T-helper 1 cell treated with Interleukin-12 subunit alpha and Interleukin-12 subunit beta and Interleukin-4 antibody, amounts not matched to agents 30 ng/mL and 1 ng/mL, for 36 hours (primary cell): ENCODE data around the gene LY6G6F. TPM values are rescaled to one million over a fixed set of nuclear protein-coding genes. Genes with fewer than 3 reads are reported as not detected.

Experiments used
- intact Hi-C: fragments of 100-400 bp; cut with micrococcal nuclease; formaldehyde crosslinking; loops from one replicate; pipeline ENCODE4 v1.15.1; 2024
- total RNA-seq: library from RNA; stranded (reverse); gene quantifications from 2 replicates; pipeline ENCODE4 v1.2.3, GENCODE V29; 2022

Gene LY6G6F
- total RNA-seq, 1 donor from 2014 or later = not detected

DNA sequence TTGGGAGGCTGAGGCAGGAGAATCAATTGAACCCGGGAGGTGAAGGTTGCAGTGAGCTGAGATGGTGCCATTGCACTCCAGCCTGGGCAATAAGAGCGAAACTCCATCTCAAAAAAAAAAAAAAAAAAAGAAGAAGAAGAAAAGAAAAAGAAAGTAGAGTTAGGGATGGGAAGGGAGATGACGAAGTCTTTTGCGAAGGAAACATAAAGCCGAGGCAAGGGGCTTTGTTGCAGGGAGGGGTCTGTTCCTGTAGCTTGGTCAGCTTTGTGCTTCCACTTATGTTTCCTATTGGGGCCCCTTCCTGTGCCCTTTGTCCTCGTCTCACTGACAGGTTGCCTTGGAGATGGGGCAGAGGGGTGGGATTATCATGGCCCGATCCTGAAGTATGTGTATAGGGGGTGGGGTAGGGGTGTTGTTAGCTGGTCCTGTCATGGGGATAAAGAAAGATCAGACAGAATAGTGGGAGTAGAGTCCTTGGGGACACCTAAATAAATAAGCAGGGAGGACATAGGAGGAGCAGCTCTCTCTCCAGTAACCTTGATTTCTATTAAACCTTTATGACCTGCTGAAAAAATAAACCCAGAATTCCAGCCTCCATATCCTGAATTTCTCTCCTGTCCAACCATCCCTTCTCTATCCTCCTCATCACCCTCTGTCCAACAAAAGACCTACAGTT, 30.8 kb downstream of the LY6G6F start:
- intact Hi-C loops = loop anchor here (1.0 to 5.0 kb wide), 5 partner anchors 35 to 455 kb away; partner anchors contain the start of genes ATP6V1G2, GPSM3, MICB and NFKBIL1

DNA sequence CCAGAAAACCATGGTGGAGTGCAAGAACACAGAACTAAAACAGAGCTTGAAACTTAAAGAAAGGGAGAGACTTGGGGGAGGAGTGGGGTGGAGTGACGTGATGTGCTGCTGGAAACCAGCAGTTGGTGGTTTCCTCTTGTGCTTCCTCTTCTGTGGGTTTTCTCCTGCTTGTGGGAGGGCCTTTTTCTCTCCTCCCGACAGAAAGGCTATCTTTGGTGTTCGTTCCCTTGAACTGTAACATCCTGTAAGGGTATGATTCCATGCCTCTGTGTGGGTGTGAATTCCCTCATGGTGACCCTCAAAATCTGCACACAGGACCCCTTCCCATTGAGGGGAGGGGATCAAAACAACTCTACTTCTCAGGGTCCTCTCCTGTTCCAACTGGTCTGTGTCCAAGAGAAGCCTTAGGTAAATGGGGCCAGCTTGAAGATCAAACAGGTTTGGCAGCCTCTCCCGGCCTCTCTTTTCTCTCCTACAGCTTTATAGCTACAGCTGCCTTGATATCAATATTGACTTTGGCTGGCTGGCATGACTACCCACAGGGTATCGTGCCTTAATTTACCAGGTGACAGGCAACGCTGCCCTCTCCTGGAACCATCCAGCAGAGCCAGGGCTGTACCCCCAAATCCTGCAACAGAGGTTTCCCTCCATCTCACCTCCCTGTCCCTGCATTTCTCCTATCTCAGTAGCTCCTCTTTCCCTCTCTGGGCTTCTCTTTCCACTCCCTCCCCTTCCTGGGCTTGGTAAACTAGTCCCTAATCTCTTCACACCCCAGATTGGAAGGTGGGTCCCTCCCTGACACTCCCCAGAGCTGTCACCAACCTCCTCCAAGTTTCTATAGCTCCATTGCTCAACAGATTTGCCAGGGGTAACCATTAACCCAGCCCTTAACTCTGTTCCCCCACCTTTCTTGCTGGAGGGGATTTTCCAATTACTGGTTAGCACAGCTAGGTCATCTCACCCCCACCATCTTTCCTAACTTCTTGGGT, 31.6 kb downstream of the LY6G6F start:
- intact Hi-C loops = loop anchor here (1.0 to 5.0 kb wide), 14 partner anchors 9 to 1107 kb away; partner anchors contain the start of genes ABHD16A, ATP6V1G2, DDAH2 and GPSM3

DNA sequence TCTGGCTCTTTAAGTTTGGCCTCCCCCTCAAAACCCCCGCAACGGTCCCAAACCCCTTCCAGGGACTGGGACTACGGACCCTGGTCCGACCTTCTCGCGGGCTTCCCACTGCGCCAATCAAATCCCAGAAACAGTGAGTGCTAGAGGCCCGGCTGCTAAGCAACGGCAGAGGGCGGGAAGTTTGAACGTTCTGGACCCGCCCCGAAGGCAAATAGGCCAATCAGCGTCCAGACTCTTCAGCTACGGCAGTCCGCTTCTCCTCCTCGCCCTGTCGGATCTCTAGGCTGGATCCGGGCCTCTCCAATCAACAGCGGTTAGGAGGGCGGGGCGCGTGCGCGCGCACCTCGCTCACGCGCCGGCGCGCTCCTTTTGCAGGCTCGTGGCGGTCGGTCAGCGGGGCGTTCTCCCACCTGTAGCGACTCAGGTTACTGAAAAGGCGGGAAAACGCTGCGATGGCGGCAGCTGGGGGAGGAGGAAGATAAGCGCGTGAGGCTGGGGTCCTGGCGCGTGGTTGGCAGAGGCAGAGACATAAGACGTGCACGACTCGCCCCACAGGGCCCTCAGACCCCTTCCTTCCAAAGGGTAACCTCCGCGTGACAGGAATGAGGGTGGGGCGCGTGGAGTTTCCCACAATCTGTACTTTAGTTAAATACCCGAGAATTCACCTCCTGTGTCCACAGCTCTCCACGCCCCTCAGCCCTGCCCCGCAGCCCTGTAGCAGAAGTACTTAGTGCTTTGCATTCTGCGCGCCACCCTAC, 33.2 kb downstream of the LY6G6F start, which contains the start of gene MSH5:
TSS of gene MSH5 (plus strand) at position 367 of the 758 bp plus-strand sequence. CDS start 462 bp downstream, outside the sequence.
- intact Hi-C loops = loop anchor here (1.0 to 5.0 kb wide), 9 partner anchors 29 to 1105 kb away; partner anchors contain the start of genes BAG6, GPSM3, HSPA1A and HSPA1L

DNA sequence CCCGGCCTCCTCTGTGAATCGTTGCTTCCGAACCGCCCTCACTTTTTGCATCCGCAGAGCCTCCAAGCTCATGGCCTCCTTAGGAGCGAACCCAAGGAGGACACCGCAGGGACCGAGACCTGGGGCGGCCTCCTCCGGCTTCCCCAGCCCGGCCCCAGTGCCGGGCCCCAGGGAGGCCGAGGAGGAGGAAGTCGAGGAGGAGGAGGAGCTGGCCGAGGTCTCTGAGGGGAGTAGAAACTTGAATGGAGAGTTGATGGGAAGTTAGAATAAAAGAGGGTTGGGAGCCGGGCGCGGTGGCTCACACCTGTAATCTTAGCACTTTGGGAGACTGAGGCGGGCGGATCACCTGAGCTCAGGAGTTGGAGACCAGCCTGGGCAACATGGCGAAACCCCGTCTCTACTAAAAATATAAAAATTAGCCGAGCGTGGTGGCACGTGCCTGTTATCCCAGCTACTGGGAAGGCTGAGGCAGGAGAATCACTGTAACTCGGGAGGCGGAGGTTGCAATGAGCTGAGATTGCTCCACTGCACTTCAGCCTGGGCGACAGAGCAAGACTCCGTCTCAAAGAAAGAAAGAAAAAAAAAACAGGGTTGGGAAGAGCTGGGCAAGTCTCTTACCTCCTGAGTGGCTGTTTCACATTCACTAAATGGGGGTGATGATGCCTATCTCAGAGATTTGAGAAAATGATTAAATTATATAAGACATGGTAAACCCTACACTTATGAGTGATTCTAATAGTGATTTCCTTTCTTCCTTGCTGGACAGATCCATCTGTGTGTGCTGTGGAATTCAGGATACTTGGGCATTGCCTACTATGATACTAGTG, 33.9 kb downstream of the LY6G6F start:
- intact Hi-C loops = no loop called here

DNA sequence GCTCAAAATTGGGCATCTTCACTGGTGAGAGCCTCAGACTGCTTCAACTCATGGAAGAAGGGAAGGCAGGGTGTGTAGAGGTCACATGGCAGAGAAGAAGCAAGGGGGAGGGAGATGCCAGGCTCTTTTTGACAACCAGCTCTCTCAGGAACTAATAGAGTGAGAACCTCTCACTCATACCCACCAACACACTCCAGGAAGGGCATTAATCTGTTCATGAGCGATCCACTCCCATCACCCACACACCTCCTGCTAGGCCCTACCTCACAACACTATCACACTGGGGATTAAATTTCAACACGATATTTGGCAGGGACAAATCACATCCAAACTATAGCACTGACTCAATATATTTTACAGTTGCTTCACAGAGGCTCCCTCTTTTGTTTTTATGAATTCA, 35.1 kb downstream of the LY6G6F start:
- intact Hi-C loops = no loop called here

DNA sequence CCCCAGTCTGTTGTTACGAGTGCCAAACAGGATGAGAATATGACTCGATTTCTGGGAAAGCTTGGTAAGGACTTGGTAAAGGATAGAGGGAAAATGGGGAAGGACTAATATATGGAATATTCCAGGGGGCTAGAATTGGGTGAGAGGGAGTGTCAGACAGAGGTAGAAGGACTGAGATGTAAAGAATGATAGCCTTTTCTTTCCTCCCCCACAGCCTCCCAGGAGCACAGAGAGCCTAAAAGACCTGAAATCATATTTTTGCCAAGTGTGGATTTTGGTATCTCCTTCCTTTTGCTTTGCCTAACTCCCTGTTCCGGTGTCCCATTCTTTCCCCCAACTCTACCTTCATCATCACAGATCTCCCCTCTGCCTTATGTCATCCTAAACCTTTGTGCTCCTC, 36.2 kb downstream of the LY6G6F start:
- intact Hi-C loops = no loop called here

DNA sequence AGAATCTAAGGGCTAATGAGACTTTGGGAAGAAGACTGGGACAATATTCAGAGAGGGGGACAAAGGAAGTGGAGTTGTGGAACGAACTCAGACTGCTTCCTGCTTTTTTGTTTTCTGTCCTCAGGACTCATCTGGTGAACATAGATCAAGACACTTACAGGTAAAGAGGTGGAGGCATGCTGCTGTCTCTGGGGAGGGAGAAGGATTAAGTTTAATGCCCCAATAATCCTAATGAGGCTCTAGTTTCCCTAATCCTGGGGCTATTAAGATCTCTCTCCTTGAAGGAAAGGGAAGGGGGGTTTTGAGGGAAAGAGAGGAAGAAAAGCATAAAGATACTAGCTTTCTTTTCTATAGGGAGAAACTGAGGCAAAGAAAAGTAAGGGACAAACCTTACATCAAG, 37.8 kb downstream of the LY6G6F start:
- intact Hi-C loops = no loop called here

DNA sequence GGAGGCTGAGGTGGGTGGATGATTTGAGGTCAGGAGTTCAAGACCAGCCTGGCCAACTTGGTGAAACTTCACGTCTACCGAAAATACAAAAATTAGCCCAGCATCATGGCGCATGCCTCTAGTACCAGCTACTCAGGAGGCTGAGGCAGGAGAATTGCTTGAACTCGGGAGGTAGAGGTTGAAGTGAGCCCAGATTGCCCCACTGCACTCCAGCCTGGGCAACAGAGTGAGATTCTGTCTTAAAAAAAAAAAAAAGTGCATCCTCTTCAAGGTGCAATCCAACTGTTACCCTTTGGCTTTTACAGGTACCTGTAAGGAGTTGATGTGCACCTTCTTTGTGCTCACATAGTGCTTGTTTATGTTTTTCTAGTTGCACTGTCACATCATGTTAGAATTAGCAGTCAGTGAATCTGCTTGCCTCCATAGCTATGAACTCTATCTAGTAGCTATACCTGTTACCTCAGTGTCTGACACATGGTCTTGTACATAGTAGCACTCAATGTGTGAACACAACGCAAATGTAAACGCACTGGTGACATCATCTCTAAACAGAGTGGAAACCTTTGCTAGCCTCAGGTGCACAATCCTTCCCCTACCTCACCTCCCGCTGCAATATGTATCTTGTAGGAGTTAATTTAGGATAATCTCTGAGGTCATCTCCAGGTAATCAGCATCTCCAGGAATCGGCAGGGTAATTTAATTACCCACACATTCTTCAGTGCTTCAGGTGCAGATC, 42.8 kb downstream of the LY6G6F start:
- intact Hi-C loops = no loop called here

DNA sequence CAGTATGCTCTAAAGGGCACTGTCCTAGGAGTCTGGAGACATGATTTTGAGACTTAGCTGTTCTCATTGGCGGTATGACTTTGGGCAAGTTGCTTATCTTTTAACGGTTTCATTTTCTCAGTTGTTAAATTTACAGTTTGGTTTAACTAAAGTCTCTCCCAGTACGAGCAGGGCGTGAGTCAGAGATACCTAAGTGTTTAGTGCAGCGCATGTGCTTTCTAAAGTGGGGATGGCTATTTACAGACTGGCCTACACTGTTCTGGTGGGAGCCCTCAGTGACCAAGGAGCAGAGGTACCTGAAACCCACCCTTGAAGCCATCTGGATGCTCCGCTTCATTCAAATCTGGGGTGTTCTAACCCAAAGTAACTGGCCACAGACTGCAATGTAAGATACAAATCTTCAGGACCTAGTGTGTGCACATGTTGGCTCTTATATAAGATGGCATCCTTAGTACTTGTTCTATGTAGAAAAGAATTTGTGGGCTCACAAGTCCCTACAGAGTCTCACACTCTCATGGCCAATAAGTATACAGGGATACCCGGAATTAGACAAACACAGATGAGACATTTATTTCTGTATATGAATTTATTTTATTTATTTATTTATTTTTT, 43.9 kb downstream of the LY6G6F start:
- intact Hi-C loops = no loop called here

DNA sequence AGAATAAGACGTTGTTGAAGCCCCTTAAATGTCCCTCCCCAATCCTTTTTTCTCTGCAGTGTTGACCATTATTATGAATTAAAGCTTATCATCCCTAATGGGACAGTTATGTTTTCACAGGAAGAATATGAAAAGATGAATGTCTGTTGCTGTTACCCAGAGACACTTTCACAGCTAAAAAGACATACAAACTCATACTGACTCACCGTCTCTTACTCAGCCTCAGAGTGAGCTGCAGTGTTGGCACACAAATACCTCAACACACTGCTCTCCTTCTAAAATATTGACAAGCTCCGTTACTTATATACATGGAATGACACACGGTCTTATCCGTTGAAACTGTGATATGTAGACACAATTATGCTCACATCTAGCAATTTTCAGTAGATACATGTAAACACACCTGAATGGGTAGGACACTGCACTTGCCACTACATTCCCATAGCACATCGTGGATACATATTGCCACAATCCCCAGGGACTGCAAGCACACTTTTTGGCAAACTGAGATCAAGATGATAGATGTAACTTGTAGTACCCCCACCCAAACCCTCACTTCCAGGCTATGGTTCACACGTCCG, 46.2 kb downstream of the LY6G6F start:
- intact Hi-C loops = no loop called here

DNA sequence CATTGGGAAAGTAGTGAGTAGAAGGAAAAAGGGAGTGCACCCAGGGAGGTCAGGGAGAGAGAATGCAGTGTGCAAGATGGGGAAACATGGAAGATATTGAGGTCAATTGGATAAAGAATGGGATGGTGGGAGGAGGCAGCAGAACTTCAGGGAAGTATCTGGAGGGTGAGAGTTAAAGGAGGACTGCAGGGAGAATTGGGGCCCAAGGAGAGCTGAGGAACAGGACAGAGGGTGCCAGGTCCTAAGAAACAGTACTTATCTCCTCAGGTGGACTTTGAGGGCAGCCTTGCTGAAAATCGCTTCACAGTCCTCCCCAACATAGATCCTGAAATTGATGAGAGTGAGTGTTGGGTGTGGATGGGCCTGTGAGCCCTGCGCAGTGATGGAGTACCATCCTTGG, 51.6 kb downstream of the LY6G6F start:
- intact Hi-C loops = no loop called here

Other genes with a start within 250 kb of the LY6G6F start
- 55.3 and 58.5 TPM in 2 replicates for gene MICB, start 208.7 kb upstream of the LY6G6F start, total RNA-seq
- gene MCCD1, start 177.9 kb upstream of the LY6G6F start, total RNA-seq = not detected in 2 replicates
- gene DDX39B, start 164.9 kb upstream of the LY6G6F start, total RNA-seq = 422 and 431 TPM in 2 replicates
- gene ATP6V1G2, start 160.3 kb upstream of the LY6G6F start, total RNA-seq = 1.2 and 1.4 TPM in 2 replicates
- 14.5 and 16.4 TPM in 2 replicates for gene NFKBIL1, start 159.3 kb upstream of the LY6G6F start, total RNA-seq
- gene LTA, start 134.6 kb upstream of the LY6G6F start, total RNA-seq = 204 and 212 TPM in 2 replicates
- gene TNF, start 131.3 kb upstream of the LY6G6F start, total RNA-seq = 171 and 172 TPM in 2 replicates
- 2,430 and 2,468 TPM in 2 replicates for gene LTB, start 124.4 kb upstream of the LY6G6F start, total RNA-seq
- 149 and 171 TPM in 2 replicates for gene LST1, start 120.6 kb upstream of the LY6G6F start, total RNA-seq
- 48.5 and 52.7 TPM in 2 replicates for gene NCR3, start 113.9 kb upstream of the LY6G6F start, total RNA-seq
- gene AIF1, start 91.6 kb upstream of the LY6G6F start, total RNA-seq = 47.7 and 54.0 TPM in 2 replicates
- 230 and 237 TPM in 2 replicates for gene PRRC2A, start 86.2 kb upstream of the LY6G6F start, total RNA-seq
- gene BAG6, start 54.2 kb upstream of the LY6G6F start, total RNA-seq = 262 and 284 TPM in 2 replicates
- 1.9 and 2.0 TPM in 2 replicates for gene APOM, start 51.0 kb upstream of the LY6G6F start, total RNA-seq
- gene C6orf47, start 46.1 kb upstream of the LY6G6F start, total RNA-seq = 24.7 and 25.7 TPM in 2 replicates
- 29.3 and 30.0 TPM in 2 replicates for gene GPANK1, start 41.9 kb upstream of the LY6G6F start, total RNA-seq
- gene CSNK2B, start 40.8 kb upstream of the LY6G6F start, total RNA-seq = 219 and 224 TPM in 2 replicates
- 27.5 and 29.1 TPM in 2 replicates for gene LY6G5B, start 36.9 kb upstream of the LY6G6F start, total RNA-seq
- gene LY6G5C, start 25.8 kb upstream of the LY6G6F start, total RNA-seq = 6.3 TPM in 2 replicates
- gene ABHD16A, start 3.5 kb upstream of the LY6G6F start, total RNA-seq = 53.6 and 59.7 TPM in 2 replicates
- gene LY6G6D, start 8.5 kb downstream of the LY6G6F start, total RNA-seq = not detected in 2 replicates
- 0.41 TPM in 1 of 2 replicates, not detected in the other for gene LY6G6C, start 14.9 kb downstream of the LY6G6F start, total RNA-seq
- not detected in 2 replicates for gene MPIG6B, start 16.5 kb downstream of the LY6G6F start, total RNA-seq
- gene DDAH2, start 22.4 kb downstream of the LY6G6F start, total RNA-seq = 12.2 and 14.4 TPM in 2 replicates
- gene CLIC1, start 29.7 kb downstream of the LY6G6F start, total RNA-seq = 517 and 529 TPM in 2 replicates
- gene MSH5, start 33.1 kb downstream of the LY6G6F start, total RNA-seq = 47.8 and 51.5 TPM in 2 replicates
- gene SAPCD1, start 55.8 kb downstream of the LY6G6F start, total RNA-seq = 12.2 and 12.8 TPM in 2 replicates
- 6.0 and 6.2 TPM in 2 replicates for gene VWA7, start 70.5 kb downstream of the LY6G6F start, total RNA-seq
- 77.4 and 78.9 TPM in 2 replicates for gene VARS1, start 88.9 kb downstream of the LY6G6F start, total RNA-seq
- gene LSM2, start 100.1 kb downstream of the LY6G6F start, total RNA-seq = 85.4 and 89.3 TPM in 2 replicates
- gene HSPA1L, start 108.4 kb downstream of the LY6G6F start, total RNA-seq = 3.7 TPM in 2 replicates
- gene HSPA1A, start 108.7 kb downstream of the LY6G6F start, total RNA-seq = 155 and 159 TPM in 2 replicates
- 82.7 and 85.0 TPM in 2 replicates for gene HSPA1B, start 120.9 kb downstream of the LY6G6F start, total RNA-seq
- 33.2 and 33.8 TPM in 2 replicates for gene NEU1, start 156.0 kb downstream of the LY6G6F start, total RNA-seq
- gene SLC44A4, start 172.1 kb downstream of the LY6G6F start, total RNA-seq = 0.34 TPM in 1 of 2 replicates, not detected in the other
- 61.0 and 61.6 TPM in 2 replicates for gene EHMT2, start 190.8 kb downstream of the LY6G6F start, total RNA-seq
- gene ZBTB12, start 195.2 kb downstream of the LY6G6F start, total RNA-seq = 2.0 and 2.2 TPM in 2 replicates
- 0.12 and 1.7 TPM in 2 replicates for gene C2, start 220.9 kb downstream of the LY6G6F start, total RNA-seq
- gene CFB, start 239.2 kb downstream of the LY6G6F start, total RNA-seq = 0.22 and 0.59 TPM in 2 replicates